OCI-LY3 (cell line): ENCODE data around the gene MYH7.

Experiments
- EZH2phosphoT487 ChIP-seq: fragments of 200-600 bp; shearing (Covaris generic); IDR thresholded peaks from 2 replicates; pipeline ENCODE4 v1.6.1; 2018; ENCODE audit warnings: antibody characterized with exemption, mixed run types, low read depth
- TF ChIP-seq, protein P1 (sequence below): fragments of 200-600, 300-600 bp; sonication (generic); IDR thresholded peaks from 2 replicates; pipeline ENCODE4 v1.5.1; 2014; ENCODE audit warnings: antibody characterized with exemption, low read length, low read depth

DNA sequence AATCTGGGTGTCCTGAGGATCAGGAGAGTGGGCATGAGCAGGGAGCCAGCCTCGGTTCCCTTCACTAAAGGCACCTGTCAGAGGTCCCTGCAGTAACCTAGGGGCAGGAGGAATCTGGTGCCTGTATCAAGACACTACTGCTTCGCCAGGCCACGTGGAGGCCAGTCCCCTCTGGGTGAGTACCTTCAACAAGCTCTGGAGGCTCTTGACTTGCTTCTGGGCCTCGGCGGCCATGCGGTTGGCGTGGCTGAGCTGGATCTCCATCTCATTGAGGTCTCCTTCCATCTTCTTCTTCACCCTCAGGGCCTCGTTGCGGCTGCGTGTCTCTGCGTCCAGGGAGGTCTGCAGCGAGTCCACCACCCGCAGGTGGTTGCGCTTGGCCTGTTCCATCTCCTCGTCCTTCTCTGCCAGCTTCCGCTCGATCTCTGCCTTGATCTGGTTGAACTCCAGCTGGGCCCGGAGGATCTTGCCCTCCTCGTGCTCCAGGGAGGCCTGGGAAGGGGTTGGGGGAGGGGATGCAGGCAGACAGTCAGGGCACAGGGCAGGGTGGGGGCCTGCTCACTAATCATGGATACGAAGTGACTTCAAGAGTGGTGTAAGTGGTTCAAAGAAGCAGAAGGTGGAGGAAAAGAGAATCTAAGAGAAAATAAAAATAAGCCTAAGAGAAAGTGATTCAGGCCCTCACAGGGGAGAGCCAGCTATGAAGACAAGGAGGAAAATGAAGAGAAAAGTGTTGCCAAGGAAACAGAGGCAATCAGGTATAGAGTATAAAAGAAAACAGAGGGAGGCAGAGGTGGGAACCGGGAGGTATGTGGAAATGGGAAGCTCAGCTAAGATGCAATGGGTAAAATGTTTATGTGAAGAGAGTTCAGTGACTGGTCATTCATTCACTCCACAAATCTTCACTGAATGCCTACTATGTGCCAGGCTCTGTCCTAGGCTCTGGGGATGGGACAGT is 19.4 kb downstream of the MYH7 start:
- TF ChIP-seq, protein P1, sequence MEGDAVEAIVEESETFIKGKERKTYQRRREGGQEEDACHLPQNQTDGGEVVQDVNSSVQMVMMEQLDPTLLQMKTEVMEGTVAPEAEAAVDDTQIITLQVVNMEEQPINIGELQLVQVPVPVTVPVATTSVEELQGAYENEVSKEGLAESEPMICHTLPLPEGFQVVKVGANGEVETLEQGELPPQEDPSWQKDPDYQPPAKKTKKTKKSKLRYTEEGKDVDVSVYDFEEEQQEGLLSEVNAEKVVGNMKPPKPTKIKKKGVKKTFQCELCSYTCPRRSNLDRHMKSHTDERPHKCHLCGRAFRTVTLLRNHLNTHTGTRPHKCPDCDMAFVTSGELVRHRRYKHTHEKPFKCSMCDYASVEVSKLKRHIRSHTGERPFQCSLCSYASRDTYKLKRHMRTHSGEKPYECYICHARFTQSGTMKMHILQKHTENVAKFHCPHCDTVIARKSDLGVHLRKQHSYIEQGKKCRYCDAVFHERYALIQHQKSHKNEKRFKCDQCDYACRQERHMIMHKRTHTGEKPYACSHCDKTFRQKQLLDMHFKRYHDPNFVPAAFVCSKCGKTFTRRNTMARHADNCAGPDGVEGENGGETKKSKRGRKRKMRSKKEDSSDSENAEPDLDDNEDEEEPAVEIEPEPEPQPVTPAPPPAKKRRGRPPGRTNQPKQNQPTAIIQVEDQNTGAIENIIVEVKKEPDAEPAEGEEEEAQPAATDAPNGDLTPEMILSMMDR = no peak
- no peak for TF ChIP-seq EZH2phosphoT487
